ENCODE data around the gene SPO11.

Gene SPO11

GRCh38 chr20:57377350-57377749 lies 47.7 kb downstream of the SPO11 start:
- no peak for DNase-seq (ENCODE audit: low read depth)

- no peak for DNase-seq (ENCODE audit: low read depth)
Observed at GRCh38 chr20:57378107-57378506, 48.5 kb downstream of the SPO11 start.

GRCh38 chr20:57378646-57379262 lies 49.2 kb downstream of the SPO11 start:
- no peak for DNase-seq (ENCODE audit: low read depth)

- no peak for DNase-seq (ENCODE audit: low read depth)
Observed at GRCh38 chr20:57379263-57379647, 49.7 kb downstream of the SPO11 start.

- DNase-seq (ENCODE audit: low read depth), result no peak
Observed at GRCh38 chr20:57380081-57380750, 50.6 kb downstream of the SPO11 start.

- peak; percentile 59 for DNase-seq (ENCODE audit: low read depth)
Observed at GRCh38 chr20:57381596-57382503, 52.2 kb downstream of the SPO11 start.

GRCh38 chr20:57382516-57382915 lies 52.9 kb downstream of the SPO11 start:
- no peak for DNase-seq (ENCODE audit: low read depth)

- DNase-seq (ENCODE audit: low read depth), result no peak
Observed at GRCh38 chr20:57383447-57384347, 54.1 kb downstream of the SPO11 start.

- DNase-seq (ENCODE audit: low read depth), result no peak
Observed at GRCh38 chr20:57384486-57384885, 54.9 kb downstream of the SPO11 start.

- no peak for DNase-seq (ENCODE audit: low read depth)
Observed at GRCh38 chr20:57384953-57385761, 55.6 kb downstream of the SPO11 start.

GRCh38 chr20:57385940-57386339 lies 56.3 kb downstream of the SPO11 start:
- DNase-seq (ENCODE audit: low read depth), result no peak

GRCh38 chr20:57386762-57387161 lies 57.2 kb downstream of the SPO11 start:
- no peak for DNase-seq (ENCODE audit: low read depth)

- DNase-seq (ENCODE audit: low read depth), result no peak
Observed at GRCh38 chr20:57387463-57387862, 57.9 kb downstream of the SPO11 start.

GRCh38 chr20:57387945-57388371 lies 58.4 kb downstream of the SPO11 start:
- no peak for DNase-seq (ENCODE audit: low read depth)

GRCh38 chr20:57388953-57389694 lies 59.5 kb downstream of the SPO11 start:
- DNase-seq (ENCODE audit: low read depth), result peak; percentile 56

GRCh38 chr20:57389695-57390603 lies 60.3 kb downstream of the SPO11 start:
- DNase-seq (ENCODE audit: low read depth), result peak; percentile 86

- peak; percentile 72 for DNase-seq (ENCODE audit: low read depth)
Observed at GRCh38 chr20:57390604-57391438, 61.2 kb downstream of the SPO11 start, which contains the start of gene RBM38. TSS of gene RBM38 (plus strand) at chr20:57391396. CDS start at chr20:57391582, 186 bp downstream.
